Panc1 (cell line): ENCODE measurements around the gene NSMCE3. TPM values are rescaled to one million over a fixed set of nuclear protein-coding genes. Genes with fewer than 3 reads are reported as not detected.

Experiments used
- ATAC-seq: fragments of 200-7000 bp; cut with Tn5 transposase; 2 replicates; pipeline ENCODE4 v1.9.1; 2020; ENCODE audit warnings: mild to moderate bottlenecking, moderate library complexity
- BruUV-seq: library from RNA; stranded (reverse); fragments of 400-500 nt; replicated peaks from 2 replicates; lab custom pipeline; 2021; lab: Mats Ljungman, UMichigan
- CTCF ChIA-PET: fragments of 300-600 bp; sonication (Branson Sonifier 250); formaldehyde crosslinking; loops from one replicate; lab custom pipeline; 2022; ENCODE audit warnings: antibody characterized with exemption; lab: Charles Lee
- POLR2A ChIA-PET: fragments of 300-600 bp; sonication (Branson Sonifier 250); formaldehyde crosslinking; loops from one replicate; lab custom pipeline; 2022; ENCODE audit warnings: antibody characterized with exemption; lab: Charles Lee
- DNase-seq: peaks from one replicate; pipeline ENCODE4 v3.0.0-alpha.2; 2010; ENCODE audit warnings: low read depth, low spot score
- H3K27ac ChIP-seq: 2 replicates; pipeline ENCODE4 v1.5.1; 2011; ENCODE audit warnings: mild to moderate bottlenecking, low read length, inconsistent platforms
- H3K27me3 ChIP-seq: fragments of 200-500 bp; sonication (Bioruptor generic); 2 replicates; pipeline ENCODE4 v1.6.0; 2014; ENCODE audit warnings: low read length, inconsistent platforms; ENCODE audit not compliant: control insufficient read depth, insufficient read depth
- H3K36me3 ChIP-seq: fragments of 200-500 bp; sonication (Bioruptor generic); 2 replicates; pipeline ENCODE4 v1.5.1; 2014; ENCODE audit warnings: inconsistent platforms, mild to moderate bottlenecking, low read length, moderate library complexity; ENCODE audit not compliant: control insufficient read depth, insufficient read depth
- H3K4me1 ChIP-seq: 2 replicates; pipeline ENCODE4 v1.5.1; 2011; ENCODE audit warnings: inconsistent platforms, mild to moderate bottlenecking, low read length, moderate library complexity; ENCODE audit not compliant: control insufficient read depth, insufficient read depth
- H3K4me3 ChIP-seq, 2 experiments: 2 replicates each; pipeline ENCODE4 v1.5.1; 2011 to 2012; ENCODE audit warnings: low read depth in 2 of 2, low read length in 2 of 2, mild to moderate bottlenecking in 2 of 2, inconsistent platforms in 1 of 2, moderate library complexity in 1 of 2
- H3K9me3 ChIP-seq: fragments of 200-500 bp; sonication (Bioruptor generic); 2 replicates; pipeline ENCODE4 v1.5.1; 2014; ENCODE audit warnings: low read depth, mild to moderate bottlenecking, inconsistent platforms, low read length, moderate library complexity; ENCODE audit not compliant: control insufficient read depth, insufficient read depth
- CTCF ChIP-seq: fragments of 450-650 bp; IDR thresholded peaks from 2 replicates; pipeline ENCODE4 v1.5.1; 2017; ENCODE audit warnings: mild to moderate bottlenecking
- POLR2AphosphoS5 ChIP-seq: IDR thresholded peaks from 2 replicates; pipeline ENCODE4 v1.6.1; 2012; ENCODE audit warnings: mild to moderate bottlenecking, low read depth, low read length, moderate library complexity
- SIN3A ChIP-seq: IDR thresholded peaks from 2 replicates; pipeline ENCODE4 v1.6.1; 2012; ENCODE audit warnings: low read depth, mild to moderate bottlenecking, low read length, moderate library complexity, borderline replicate concordance; ENCODE audit not compliant: insufficient read depth
- TCF7L2 ChIP-seq: IDR thresholded peaks from 2 replicates; pipeline ENCODE4 v1.6.1; 2011; ENCODE audit warnings: mild to moderate bottlenecking, low read depth, low read length, inconsistent platforms
- in situ Hi-C: cut with HindIII; loops from 2 replicates; pipeline ENCODE4 v1.10.0; 2016; ENCODE audit warnings: low sequenced_read_pairs, low pct_unique_long_range_greater_than_20kb
- intact Hi-C: fragments of 100-400 bp; cut with micrococcal nuclease; formaldehyde crosslinking; loops from one replicate; pipeline ENCODE4 v1.10.0; 2022; ENCODE audit not compliant: unreplicated experiment
- total RNA-seq: library from RNA; stranded (reverse); gene quantifications from one replicate; pipeline ENCODE4 v1.2.1, GENCODE V29; 2021; ENCODE audit not compliant: unreplicated experiment
- TF ChIP-seq, protein P1 (sequence below), 2 experiments: IDR thresholded peaks; 2 replicates each; pipeline ENCODE4 v1.6.1; 2011 to 2012; ENCODE audit warnings: low read depth in 2 of 2, control low read depth in 1 of 2, low read length in 1 of 2, mild to moderate bottlenecking in 1 of 2, moderate library complexity in 1 of 2; ENCODE audit not compliant: insufficient read depth in 1 of 2

NSMCE3 gene
- total RNA-seq, 1 experiment from 2014 or later: 5.5 TPM

GRCh38 chr15:29239395-29239794, 30.2 kb downstream of the NSMCE3 start:
- in situ Hi-C loops (no loop called here), intact Hi-C loops (no loop called here)
- Histone ChIP-seq H3K4me3 (no peak overlapping the region), H3K36me3 (no peaks in the 10 kb centered on the region), H3K4me1 (no peaks in the 10 kb centered on the region), H3K27ac (no peak overlapping the region), H3K9me3 (no peaks in the 10 kb centered on the region), H3K27me3 (no peaks in the 10 kb centered on the region)
- TF ChIP-seq TCF7L2: no peak
- CTCF ChIA-PET: no interaction called here
- ATAC-seq (no peak), DNase-seq (no peak)
- BruUV-seq: no TSS peak
- POLR2A ChIA-PET: no interaction called here

DNA sequence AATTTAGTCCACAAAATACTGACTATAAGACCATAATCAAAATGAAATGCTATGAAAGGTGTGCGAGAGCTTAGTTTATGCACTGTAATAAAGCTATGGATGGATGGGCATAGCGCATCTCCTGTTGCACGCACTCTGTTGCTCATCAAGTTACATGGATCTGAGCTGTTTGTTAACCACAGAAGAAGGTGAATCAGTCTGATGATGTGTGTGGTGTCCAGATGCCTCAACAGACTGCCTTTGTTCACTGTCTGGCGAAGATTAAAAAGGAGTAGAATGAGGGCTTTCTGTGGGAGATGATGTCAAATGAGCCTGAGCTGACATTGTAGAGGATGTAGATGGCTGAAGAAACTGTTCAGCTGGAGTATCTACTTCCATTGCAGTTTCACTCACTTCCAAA, 36.1 kb downstream of the NSMCE3 start:
- no peak overlapping the region for H3K4me3 ChIP-seq
- in situ Hi-C loops: no loop called here
- intact Hi-C loops: no loop called here
- no peaks in the 10 kb centered on the region for H3K36me3 ChIP-seq
- no peaks in the 10 kb centered on the region for H3K4me1 ChIP-seq
- no peak for ATAC-seq
- no peaks in the 10 kb centered on the region for H3K9me3 ChIP-seq
- ChIA-PET CTCF (no interaction called here), POLR2A (no interaction called here)
- no TSS peak for BruUV-seq
- H3K27me3 ChIP-seq: peaks cover 4% of the 10 kb centered on the region; the same call in 1 of the 2 replicates
- TF ChIP-seq POLR2AphosphoS5 (no peak), TCF7L2 (no peak), CTCF (no peak), SIN3A (no peak)
- TF ChIP-seq, protein P1, sequence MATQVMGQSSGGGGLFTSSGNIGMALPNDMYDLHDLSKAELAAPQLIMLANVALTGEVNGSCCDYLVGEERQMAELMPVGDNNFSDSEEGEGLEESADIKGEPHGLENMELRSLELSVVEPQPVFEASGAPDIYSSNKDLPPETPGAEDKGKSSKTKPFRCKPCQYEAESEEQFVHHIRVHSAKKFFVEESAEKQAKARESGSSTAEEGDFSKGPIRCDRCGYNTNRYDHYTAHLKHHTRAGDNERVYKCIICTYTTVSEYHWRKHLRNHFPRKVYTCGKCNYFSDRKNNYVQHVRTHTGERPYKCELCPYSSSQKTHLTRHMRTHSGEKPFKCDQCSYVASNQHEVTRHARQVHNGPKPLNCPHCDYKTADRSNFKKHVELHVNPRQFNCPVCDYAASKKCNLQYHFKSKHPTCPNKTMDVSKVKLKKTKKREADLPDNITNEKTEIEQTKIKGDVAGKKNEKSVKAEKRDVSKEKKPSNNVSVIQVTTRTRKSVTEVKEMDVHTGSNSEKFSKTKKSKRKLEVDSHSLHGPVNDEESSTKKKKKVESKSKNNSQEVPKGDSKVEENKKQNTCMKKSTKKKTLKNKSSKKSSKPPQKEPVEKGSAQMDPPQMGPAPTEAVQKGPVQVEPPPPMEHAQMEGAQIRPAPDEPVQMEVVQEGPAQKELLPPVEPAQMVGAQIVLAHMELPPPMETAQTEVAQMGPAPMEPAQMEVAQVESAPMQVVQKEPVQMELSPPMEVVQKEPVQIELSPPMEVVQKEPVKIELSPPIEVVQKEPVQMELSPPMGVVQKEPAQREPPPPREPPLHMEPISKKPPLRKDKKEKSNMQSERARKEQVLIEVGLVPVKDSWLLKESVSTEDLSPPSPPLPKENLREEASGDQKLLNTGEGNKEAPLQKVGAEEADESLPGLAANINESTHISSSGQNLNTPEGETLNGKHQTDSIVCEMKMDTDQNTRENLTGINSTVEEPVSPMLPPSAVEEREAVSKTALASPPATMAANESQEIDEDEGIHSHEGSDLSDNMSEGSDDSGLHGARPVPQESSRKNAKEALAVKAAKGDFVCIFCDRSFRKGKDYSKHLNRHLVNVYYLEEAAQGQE (IDR thresholded peaks at IDR 0.05; ENCODE audit: insufficient read depth in 1 of 2, low read depth in 2 of 2, low read length in 1 of 2): no peak
- H3K27ac ChIP-seq: no peak overlapping the region
- DNase-seq: no peak

GRCh38 chr15:29226436-29227208, 43.0 kb downstream of the NSMCE3 start:
- ChIA-PET POLR2A (no interaction called here), CTCF (no interaction called here)
- TF ChIP-seq SIN3A (no peak), TCF7L2 (no peak)
- TF ChIP-seq, protein P1 (IDR thresholded peaks at IDR 0.05; ENCODE audit: insufficient read depth in 1 of 2, low read depth in 2 of 2, low read length in 1 of 2): no peak
- Histone ChIP-seq H3K27ac (no peak overlapping the region), H3K4me3 (no peak overlapping the region), H3K4me1 (no peaks in the 10 kb centered on the region), H3K9me3 (no peaks in the 10 kb centered on the region), H3K36me3 (no peaks in the 10 kb centered on the region), H3K27me3 (peaks cover 9% of the 10 kb centered on the region)
- no TSS peak for BruUV-seq
- ATAC-seq: no peak
- no peak for DNase-seq
- in situ Hi-C loops (no loop called here), intact Hi-C loops (no loop called here)
